Mesenteric fat pad (tissue), 1 donor: ENCODE results near the gene COG8. TPM values are rescaled to one million over a fixed set of nuclear protein-coding genes. Genes with fewer than 3 reads are reported as not detected.
"Not testable (repeated sequence)": the region's sequence is repeated elsewhere in the genome, so short reads cannot be mapped to it uniquely, and the experiment has no call there.

Experiments used
- DNase-seq: peaks from one replicate; pipeline ENCODE4 v3.0.0-alpha.2; 2020; ENCODE audit warnings: low spot score
- total RNA-seq: library from RNA; stranded (reverse); fragmentation: NEBNext Ultra II Directional; extraction: Animal tissue kit (Norgen Biotek cat#: 25700); gene quantifications from one replicate; pipeline ENCODE4 v1.2.1, GENCODE V29; 2021
- donor health status: DM: yes; HTN: yes; CAD: no.

COG8 gene
- total RNA-seq, 1 donor from 2014 or later, result 25.0 TPM

DNA sequence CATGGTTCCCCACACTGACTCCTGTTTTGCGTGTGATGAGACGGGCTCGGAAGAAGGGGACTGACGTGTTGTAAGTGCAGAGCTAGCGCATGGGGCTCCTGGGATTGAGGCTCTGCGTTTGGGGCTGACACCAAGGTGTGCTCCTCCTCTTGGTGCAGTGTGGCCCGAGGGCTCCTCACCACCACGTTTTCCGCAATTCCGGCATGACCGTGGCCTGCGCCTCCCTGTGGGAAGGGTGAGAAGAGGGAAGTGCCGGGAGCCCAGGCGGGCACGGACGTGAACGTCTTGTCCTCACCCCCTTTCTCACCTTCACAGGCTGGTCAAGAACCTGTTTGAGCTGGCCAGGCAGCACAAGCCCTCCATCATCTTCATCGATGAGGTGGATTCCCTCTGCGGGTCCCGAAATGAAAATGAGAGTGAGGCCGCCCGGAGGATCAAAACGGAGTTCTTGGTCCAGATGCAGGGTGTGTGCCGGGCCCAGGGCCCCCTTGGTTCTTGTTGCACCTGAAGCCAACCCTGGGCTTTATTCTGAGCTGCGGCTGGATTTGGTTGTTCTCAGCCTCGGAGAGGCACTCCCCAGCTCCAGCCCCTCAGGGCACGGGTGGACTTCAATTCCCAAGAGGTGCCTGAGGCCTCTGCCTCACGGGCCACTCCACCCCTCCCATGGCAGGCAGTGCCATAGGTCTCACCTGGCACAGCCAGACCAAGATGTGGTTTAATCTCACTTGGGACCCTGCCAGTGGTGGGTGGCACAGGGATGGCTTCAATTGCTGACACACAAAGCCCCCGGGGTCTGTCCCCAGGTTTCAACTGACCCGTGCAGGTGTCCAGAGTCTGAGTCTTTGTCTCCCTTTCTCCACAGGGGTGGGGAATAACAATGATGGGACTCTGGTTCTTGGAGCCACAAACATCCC lies 19.3 kb downstream of the COG8 start:
- peak; percentile 82 for DNase-seq

DNA sequence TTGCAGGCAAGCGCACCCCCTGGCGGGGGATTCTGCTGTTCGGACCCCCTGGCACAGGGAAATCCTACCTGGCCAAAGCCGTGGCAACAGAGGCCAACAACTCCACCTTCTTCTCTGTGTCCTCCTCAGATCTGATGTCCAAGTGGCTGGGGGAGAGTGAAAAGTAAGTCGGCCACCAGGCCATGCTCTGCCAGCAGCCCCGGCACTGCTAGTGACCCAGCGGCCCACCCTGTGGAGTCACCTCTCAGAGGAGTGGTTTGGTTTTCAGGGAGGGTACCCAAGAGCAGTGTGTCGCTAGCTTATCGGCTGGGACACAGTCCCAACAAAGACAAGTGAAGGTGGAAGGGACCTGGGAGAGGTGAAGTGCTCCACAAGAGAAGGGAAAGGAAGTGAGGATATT lies 20.0 kb downstream of the COG8 start:
- peak; percentile 65 for DNase-seq

DNA sequence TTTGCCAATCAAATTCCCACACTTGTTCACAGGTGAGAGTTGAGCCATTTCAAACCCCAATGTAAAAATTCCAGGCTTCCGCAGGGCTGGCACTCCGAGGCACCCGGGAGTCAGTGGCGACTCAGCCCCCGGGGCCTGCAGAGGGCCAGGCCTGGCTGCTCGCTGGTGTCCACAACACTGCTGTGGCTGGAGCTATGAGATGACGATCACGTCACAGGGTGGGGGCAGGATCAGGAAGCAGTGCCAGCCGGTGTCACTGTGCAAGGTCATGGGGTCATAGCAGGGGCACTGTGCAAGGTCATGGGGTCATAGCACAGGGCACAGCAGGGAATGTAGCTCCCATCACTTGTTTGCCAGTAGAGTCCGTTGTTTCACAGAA lies 20.5 kb downstream of the COG8 start:
- DNase-seq, result peak; percentile 69

DNA sequence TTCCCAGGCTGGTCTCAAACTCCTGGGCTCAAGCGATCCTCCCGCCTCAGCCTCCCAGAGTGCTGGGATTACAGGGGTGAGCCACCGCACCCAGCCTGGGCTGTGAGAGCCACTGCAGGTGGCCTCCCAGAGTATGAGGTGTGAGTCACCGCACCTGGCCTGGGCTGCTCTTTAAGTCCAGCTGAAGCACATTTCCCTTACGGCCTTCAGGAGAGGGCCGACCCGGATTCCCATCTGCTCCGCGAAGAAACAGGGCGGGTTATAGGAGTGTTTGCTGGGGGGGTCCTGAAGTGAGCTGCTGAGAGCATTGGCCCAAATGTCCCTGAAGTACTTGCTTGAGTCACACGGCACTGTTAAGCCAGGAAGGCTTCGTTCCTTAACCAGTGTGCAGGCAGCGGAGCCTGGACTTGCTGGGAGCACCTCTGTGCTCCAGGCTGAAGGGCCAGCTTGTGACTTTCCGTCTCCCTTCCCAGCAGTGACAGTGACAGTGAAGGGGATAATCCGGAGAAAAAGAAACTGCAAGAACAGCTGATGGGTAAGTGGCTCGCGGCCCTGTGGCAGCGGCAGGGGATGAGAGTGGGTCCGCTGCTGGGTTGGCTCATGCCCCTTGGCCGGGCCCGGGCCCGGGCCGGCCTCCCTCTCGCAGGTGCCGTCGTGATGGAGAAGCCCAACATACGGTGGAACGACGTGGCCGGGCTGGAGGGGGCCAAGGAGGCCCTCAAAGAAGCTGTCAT lies 21.0 kb downstream of the COG8 start:
- peak; percentile 87 for DNase-seq

DNA sequence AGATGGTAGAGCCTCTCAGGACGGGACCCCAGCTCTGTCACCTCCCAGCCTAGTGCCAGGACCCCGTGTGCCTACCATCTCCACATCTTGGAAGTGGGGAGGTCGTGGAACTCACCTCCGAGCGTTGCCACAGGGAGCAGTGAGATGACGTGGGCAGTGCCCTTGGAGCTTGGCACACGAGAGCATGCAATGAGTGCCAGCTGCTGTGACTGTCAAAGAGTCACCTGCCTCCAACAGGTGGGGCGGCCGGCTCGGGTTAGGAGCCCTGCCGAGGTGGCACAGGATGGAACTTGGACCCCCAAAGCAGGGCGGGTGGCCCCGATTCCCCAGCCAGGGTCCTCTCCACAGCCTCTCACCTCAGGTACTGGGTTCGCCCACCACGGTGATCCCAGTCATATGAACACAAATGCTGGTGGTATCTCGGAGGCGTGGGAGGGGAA lies 22.7 kb downstream of the COG8 start:
- DNase-seq, result peak; percentile 87

DNA sequence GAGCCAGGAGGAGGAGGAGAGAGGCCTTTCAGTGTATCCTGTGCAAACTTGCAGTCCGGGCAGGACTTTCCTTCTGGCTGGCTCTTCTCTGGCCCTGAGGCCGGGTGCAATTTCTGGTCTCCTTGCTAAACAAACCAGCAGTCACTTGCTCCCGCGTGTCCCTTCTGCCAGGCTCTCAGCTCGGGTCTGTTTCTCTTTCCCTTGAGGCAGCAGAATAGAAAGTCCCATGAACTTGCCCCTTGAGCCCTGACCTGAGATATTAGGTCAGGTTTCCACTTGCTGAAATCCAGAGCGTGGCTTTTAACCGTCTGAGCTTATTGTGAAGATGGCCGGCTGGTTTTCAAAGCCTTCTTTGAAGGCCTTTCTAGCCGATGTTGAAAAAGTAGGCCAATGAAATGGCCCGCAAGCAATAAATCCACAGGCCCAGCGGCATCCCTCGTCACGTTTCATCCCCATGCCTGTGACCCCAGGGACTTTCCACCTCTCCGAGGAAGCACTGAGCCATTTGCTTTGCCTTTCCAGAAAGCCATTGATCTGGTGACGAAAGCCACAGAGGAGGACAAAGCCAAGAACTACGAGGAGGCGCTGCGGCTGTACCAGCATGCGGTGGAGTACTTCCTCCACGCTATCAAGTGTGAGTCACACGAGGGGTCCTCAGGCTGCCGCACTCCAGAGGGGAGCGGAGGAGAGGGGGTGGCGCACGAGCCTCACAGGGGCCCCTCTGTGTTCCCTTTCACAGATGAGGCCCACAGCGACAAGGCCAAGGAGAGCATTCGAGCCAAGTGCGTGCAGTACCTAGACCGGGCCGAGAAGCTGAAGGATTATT lies 23.7 kb downstream of the COG8 start:
- peak; percentile 71 for DNase-seq

DNA sequence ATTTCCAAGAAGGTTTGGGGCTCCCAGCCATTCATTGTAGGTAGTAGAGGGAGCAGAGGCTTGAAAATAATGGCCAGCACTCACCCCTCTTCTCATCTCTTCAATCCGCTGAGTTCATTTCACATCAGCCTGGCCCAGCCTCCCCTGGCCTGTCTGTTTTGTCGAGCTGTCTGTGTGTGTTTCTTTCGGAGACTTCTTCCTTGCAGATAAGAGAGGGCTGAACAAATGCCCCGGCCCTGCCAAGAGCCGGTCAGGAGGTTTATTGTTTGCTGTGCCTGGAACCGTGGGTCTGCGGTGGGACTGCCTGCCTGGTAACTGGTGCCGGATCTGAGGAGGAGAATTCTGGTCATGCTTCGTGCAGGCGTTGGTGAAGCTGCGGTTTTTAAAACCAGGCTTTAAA lies 24.8 kb downstream of the COG8 start:
- peak; percentile 53 for DNase-seq

DNA sequence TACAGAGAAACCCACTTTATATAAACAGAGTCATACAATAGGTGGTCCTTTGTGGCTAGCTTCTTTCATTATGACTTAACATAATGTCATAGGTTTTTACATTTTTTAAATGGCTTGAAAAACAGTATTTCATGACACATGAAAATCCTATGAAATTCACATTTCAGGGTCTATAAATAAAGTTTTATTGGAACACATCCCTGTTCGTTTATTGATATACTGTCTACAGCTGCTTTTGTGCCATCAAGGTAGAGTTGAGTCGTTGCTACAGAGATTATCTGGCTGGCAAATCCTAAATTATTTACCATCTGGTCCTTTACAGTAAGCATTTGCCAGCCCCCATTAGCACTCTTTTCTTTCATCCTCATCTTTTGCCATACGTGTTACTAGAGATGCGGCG lies 25.9 kb downstream of the COG8 start:
- no peak for DNase-seq

DNA sequence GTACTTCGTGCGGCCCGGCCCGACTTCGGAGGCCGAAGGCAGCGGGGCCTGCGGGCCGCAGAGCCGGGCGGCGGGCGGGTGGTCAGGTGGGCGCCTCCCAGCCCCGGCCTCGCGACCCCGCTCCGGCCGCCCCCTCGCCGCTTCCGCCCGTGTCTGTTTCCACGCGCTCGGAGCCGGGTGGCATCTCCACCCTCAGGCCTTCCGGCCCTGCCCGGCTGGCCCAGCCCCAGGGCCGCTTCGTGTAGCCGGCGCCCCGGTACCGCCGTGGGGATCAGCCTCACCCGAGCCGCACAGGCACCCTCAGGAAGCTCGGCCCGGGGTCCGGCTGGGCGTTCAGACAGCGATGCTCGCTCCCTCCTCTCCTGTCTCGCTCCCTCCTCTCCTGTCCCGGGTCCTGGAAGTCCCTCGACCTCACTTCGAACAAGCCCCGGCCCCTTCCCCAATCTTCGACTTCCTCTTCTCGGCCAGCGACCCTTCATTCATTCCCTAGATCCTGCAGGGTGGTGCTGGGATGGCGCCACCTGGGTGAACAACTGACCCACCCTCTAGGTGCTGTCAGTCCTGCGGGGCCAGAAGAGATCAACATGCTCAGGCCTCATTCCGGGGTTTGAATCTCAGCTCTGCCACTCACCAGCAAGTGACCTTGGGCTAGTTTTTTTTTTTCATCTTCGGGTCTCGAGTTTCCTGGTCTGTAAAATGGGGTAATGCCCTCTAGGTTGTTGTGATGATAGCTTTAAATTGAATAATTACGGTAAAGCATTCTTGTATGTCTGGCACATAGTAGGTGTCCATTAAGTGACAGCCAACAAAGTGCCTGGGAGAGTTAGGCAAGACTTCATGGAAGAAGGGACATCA lies 27.6 kb downstream of the COG8 start:
- peak; percentile 90 for DNase-seq

DNA sequence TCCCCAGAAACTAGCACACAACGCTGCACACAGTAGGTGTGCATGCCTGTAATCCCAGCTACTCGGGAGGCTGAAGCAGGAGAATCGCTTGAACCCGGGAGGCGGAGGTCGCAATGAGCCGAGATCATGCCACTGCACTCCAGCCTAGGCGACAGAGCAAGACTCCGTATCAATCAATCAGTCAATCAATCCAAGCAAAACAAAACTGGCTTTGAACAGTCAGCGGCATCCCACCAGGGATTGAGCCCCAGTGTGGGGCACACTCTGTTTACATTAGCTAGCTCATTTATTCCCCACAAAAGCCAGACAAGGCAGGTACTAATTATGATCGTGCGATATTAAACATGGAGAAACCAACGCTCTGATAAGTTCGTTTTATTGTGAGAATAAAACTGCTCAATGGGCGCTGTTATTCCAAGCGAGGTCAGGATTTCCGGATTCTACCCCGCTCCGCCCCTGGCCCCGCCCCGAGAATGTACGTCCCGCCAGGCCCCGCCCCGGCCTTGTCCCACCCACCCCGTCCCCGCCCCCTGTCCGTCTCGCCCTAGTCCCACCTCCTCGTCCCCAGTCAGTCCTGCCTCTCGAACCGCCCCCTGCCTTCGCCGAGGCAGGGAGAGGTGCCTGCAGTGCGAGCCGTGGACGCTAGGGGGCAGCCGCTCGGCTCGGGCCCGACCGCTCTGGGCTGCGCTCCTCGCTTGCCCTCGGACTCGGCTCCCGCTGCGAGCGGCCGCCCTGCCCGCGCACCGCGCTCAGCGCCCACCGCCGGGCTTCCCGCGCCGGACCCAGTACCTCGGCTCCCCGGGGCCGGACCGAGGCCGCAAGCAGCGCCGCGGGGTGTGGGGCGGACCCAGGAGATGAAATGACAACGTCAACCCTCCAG lies 28.5 kb downstream of the COG8 start, which contains the start of gene VPS4A:
TSS of gene VPS4A (plus strand) at position 698 of the 880 bp plus-strand sequence. CDS start at position 860, 162 bp downstream.
- DNase-seq, result peak; percentile 99

DNA sequence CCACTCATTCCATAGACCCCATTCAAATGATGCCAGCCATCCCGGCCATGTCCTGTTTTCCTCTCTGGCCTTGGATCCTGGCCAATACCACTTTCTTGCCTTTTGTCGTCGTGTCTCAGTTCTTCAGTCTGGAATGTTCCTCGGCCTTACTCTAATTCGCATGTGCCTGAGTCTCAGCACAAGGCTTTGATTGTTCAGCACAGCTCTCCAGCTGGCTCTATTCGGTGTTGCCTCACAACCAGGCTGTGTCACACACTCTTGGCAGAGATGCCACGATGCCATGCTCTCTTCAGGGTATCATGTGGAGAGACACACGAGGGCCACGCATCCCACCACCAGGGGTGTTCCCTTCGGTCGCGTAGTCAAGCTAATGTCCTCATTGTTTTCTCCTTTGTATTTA lies 30.0 kb downstream of the COG8 start:
- peak; percentile 79 for DNase-seq

DNA sequence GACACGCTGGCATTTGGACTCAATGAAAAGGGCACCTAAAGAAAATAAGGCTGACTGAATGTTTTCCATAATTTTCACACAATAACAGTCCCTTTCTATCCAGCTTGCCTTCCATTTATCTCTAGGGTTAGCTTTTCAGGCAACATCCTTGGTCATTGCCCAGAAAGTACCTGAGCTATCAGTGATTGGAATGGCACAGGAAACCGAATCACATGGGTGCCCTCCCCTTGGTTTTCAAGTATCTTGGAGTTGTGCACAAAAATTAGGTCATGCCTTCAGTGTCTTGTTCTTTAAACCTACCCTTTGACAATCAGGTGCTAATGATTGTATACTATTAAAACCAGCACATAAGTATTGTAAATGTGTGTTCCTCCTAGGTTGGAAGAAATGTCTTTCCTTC lies 31.5 kb downstream of the COG8 start:
- DNase-seq, result no peak

DNA sequence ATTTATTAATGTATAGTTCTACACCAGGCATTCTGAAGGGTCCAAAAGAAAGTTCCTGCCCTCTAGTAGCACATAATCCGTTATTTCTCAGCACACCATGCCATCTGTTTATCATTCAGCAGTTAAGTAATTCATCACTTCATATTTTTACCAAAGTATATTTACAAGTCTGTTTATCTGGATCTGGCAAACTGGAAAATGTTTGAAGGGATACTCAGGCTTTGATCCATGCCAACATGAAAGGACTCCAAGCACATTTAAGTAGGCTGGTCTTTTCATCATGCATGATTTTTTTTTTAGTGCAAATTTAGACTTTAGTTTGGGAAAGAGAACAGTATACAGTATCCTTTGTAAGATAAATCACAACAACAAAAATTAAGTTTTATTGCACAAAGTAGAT lies 32.3 kb downstream of the COG8 start:
- no peak for DNase-seq

DNA sequence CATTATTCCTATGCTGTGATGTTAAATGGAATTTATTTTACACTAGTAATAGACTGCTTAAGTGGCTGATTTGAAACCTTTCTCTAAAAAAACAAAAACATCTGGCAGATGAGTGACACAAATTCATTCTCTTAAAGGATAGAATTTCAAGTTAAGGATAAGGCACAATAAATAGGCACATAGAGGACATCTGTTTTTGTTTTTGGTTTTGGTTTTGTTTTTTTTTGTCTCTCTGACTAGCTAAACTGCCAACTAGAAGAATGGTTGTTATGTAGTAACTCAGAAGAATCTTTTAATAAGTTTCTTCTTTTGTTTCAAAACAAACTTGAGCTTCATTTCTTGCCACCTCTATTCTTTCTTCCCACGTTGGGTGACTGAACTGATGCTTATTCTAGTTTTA lies 33.3 kb downstream of the COG8 start:
- DNase-seq, result no peak

DNA sequence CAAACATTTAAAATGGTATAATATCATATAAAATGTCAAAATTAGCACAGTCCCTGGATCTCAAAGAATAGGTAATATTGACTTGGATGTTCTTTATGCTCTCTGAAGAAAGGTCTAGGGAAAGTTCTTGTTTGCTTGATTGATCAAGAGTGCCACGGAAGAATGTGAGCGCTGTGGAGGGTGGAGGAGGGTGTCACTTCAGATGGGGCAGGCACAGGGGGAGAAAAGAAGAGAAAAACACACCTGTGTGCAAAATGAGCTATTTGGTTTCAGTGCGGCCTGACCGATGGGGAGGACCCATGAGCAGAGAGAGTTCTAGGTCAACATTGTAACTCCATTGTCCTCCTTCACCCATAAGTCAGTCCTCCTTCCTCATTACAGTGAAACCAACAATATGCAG lies 37.1 kb downstream of the COG8 start:
- DNase-seq, result no peak

DNA sequence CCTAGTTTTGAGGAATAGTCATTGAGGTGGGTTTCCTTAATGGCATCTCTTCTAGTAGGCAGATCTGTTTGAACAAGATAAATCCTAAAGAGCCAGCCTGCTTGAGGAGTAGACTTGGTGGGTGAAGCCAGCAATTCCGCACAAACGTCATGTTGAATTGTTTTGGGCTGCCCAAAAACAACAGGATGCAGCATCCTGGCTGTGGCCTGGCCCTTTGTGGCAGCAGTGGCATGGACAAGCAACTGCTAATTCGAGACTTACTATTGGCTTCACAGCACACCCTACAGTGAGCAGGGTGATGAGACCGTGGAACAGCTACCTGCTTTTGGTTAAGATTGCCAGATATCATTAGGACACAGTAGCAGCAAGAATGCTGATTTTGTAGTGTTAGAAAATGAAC lies 37.5 kb downstream of the COG8 start:
- no peak for DNase-seq

DNA sequence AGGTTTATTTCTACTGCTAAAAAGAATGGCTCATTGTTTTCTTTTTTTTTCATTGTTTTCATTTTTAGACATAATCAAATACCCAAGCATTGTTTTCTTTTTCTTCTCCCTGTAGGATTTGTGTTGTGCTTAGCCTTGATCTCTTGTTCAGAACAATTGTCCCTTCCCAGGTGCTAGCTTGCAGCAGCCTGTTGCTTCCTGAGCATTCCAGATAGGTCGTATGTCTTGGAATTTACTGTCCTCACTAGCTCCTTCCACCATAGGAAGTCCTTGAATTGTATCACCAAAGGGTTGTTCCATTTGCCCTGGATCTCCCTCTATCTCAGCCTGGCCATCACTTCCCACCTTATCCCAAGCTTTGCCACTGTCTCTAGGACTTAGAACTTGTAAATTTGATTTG lies 38.2 kb downstream of the COG8 start:
- DNase-seq, result no peak

DNA sequence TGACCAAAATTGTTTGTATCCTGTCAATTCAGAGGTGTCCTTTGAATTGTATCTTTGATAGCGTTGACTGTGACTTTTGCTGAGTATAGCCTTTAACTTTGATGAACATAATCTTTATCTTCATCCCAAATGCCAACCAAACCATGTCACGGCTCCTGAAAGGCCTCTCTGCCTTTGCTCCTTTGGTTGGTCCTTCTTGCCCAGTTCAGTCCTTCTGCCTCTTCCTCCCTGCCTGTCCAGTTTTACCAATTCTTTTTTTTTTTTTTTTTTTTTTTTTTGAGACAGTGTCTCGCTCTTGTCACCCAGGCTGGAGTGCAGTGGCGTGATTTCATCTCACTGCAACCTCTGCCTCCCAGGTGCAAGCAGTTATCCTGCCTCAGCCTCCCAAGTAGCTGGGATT lies 41.1 kb downstream of the COG8 start:
- DNase-seq, result no peak

DNA sequence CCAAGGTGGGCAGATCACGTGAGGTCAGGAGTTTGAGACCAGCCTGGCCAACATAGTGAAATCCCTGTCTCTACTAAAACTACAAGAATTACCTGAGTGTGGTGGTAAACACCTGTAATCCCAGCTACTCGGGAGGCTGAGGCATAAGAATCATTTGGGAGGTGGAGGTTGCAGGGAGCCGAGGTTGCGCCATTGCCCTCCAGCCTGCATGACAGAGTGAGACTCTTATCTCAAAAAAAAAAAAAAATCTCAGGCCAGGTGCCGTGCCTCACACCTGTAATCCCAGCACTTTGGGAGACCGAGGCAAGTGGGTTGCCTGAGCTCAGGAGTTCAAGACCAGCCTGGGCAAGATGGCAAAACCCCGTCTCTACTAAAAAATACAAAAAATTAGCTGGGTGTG lies 42.6 kb downstream of the COG8 start:
- not testable (repeated sequence) for DNase-seq

DNA sequence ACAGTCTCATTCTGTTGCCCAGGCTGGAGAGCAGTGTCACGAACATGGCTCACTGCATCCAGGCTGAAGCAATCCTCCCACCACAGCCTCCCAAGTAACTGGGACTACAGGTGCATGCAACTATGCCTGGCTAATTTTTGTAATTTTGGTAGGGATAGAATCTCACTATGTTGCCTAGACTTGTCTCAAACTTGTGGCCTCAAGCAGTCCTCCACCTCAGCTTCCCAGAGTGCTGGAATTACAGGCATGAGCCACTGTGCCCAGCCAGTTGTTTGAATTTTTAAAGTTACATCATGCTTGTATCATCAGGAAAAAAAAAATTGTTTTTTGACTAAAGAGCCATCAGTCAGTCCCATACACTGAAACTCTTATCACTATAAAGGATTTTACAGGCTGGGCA lies 45.3 kb downstream of the COG8 start:
- DNase-seq, result no peak
